GM23248 (cell line): ENCODE results near the gene TCEANC2. TPM values are rescaled to one million over a fixed set of nuclear protein-coding genes. Genes with fewer than 3 reads are reported as not detected.
"Not testable (repeated sequence)": the region's sequence is repeated elsewhere in the genome, so short reads cannot be mapped to it uniquely, and the experiment has no call there.

ENCODE experiments used
- DNase-seq: peaks from one replicate; pipeline ENCODE4 v3.0.0-alpha.2; 2015
- H2AFZ ChIP-seq: fragments of 200-600 bp; sonication (generic); 2 replicates; pipeline ENCODE4 v1.6.1; 2016; ENCODE audit warnings: antibody characterized with exemption
- H3F3A ChIP-seq: fragments of 200-600 bp; sonication (generic); 2 replicates; pipeline ENCODE4 v1.6.1; 2016; ENCODE audit warnings: mild to moderate bottlenecking, antibody characterized with exemption, mixed run types; ENCODE audit not compliant: insufficient read depth
- H3K27ac ChIP-seq: fragments of 200-600 bp; sonication (generic); 2 replicates; pipeline ENCODE4 v1.5.1; 2016; ENCODE audit warnings: mild to moderate bottlenecking
- H3K27me3 ChIP-seq: fragments of 200-600 bp; sonication (generic); replicated peaks from 2 replicates; pipeline ENCODE4 v1.6.1; 2016; ENCODE audit warnings: mild to moderate bottlenecking; ENCODE audit not compliant: insufficient read depth
- H3K36me3 ChIP-seq: fragments of 200-600 bp; sonication (generic); 2 replicates; pipeline ENCODE4 v1.6.1; 2016; ENCODE audit warnings: low read depth, mild to moderate bottlenecking
- H3K4me1 ChIP-seq: fragments of 200-600 bp; sonication (generic); 2 replicates; pipeline ENCODE4 v1.6.1; 2016; ENCODE audit warnings: mild to moderate bottlenecking; ENCODE audit not compliant: insufficient read depth
- H3K4me2 ChIP-seq: fragments of 200-600 bp; sonication (generic); one replicate; pipeline ENCODE4 v1.6.1; 2016; ENCODE audit warnings: mild to moderate bottlenecking; ENCODE audit not compliant: unreplicated experiment
- H3K4me3 ChIP-seq: fragments of 200-600 bp; sonication (generic); 2 replicates; pipeline ENCODE4 v1.5.1; 2016; ENCODE audit warnings: mild to moderate bottlenecking
- H3K79me2 ChIP-seq: fragments of 200-600 bp; sonication (generic); 2 replicates; pipeline ENCODE4 v1.6.1; 2016; ENCODE audit warnings: mild to moderate bottlenecking; ENCODE audit not compliant: insufficient read depth
- H3K9ac ChIP-seq: fragments of 200-600 bp; sonication (generic); 2 replicates; pipeline ENCODE4 v1.6.1; 2016; ENCODE audit warnings: mild to moderate bottlenecking
- H3K9me2 ChIP-seq: fragments of 200-600 bp; sonication (generic); 2 replicates; pipeline ENCODE4 v1.6.1; 2016; ENCODE audit warnings: mixed run types, mild to moderate bottlenecking, moderate library complexity; ENCODE audit not compliant: insufficient read depth
- H3K9me3 ChIP-seq: fragments of 200-600 bp; sonication (generic); one replicate; pipeline ENCODE4 v1.6.1; 2017; ENCODE audit warnings: low read depth
- H4K20me1 ChIP-seq: fragments of 200-600 bp; sonication (generic); 2 replicates; pipeline ENCODE4 v1.6.0; 2016; ENCODE audit not compliant: insufficient read depth
- EZH2 ChIP-seq: fragments of 200-600 bp; sonication (generic); IDR thresholded peaks from 2 replicates; pipeline ENCODE4 v1.6.1; 2018; ENCODE audit warnings: antibody characterized with exemption, mild to moderate bottlenecking; ENCODE audit not compliant: insufficient read depth, poor library complexity, severe bottlenecking
- EZH2phosphoT487 ChIP-seq: fragments of 200-600 bp; sonication (generic); IDR thresholded peaks from 2 replicates; pipeline ENCODE4 v1.6.1; 2018; ENCODE audit warnings: antibody characterized with exemption, moderate library complexity, mild to moderate bottlenecking, low read depth; ENCODE audit not compliant: insufficient read depth
- WGBS, 2 experiments: methylation state at CpG; one replicate each; pipeline ENCODE4 v1.1.6; 2015 to 2017; ENCODE audit warnings: low lambda C conversion rate in 2 of 2, low coverage in 1 of 2; ENCODE audit errors: missing lambda C conversion rate in 2 of 2; 5-methylcytosine and 5-hydroxymethylcytosine counted together
- in situ Hi-C: fragments of 300-500 bp; cut with MboI; formaldehyde crosslinking; loops from 2 replicates; pipeline ENCODE4 v1.15.0; 2020
- polyA plus RNA-seq: library from polyadenylated mRNA; unstranded; fragments of >200 nt; fragmentation: Nextera tagmentation; extraction: Ambion mirVana; gene quantifications from 2 replicates; pipeline ENCODE4 v1.2.1, GENCODE V29; 2016
- total RNA-seq: library from RNA; depleted of rRNA; stranded (reverse); fragments of >200 nt; shearing (Covaris generic); gene quantifications from 2 replicates; pipeline ENCODE4 v1.2.3, GENCODE V29; 2014

Gene TCEANC2
- total and polyA plus RNA-seq, 2 experiments from 2014 or later = 1.7 to 4.6 TPM

DNA sequence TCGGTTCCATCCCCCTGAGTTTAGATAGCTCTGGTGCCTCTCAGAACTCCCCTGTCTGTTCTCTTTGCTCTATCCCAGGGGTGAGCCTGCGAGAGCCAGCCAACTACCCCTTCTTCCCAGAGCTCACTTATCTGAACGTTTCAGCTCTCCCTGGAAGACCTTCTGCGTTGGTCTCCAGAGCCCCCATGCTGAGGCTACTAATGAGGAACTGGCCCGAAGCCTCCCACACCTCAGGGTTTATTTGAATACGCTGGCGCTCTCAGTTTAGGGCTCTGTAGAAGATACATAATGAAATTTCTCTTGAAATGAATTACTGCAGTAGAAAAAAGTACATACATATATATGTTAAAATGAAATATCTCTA, 43.5 kb downstream of the TCEANC2 start:
- DNase-seq = no peak
- Histone ChIP-seq H3K27ac (no peak overlapping the region), H3K9me2 (no peaks in the 10 kb centered on the region), H3K4me3 (no peak overlapping the region), H3K4me2 (no peak overlapping the region), H3K79me2 (no peaks in the 10 kb centered on the region), H3K9ac (no peak overlapping the region), H3K9me3 (no peaks in the 10 kb centered on the region), H4K20me1 (no peaks in the 10 kb centered on the region), H3K27me3 (no peaks in the 10 kb centered on the region), H3K36me3 (no peaks in the 10 kb centered on the region), H3K4me1 (no peaks in the 10 kb centered on the region), H2AFZ (no peak overlapping the region), H3F3A (no peaks in the 10 kb centered on the region)
- 88 to 91% methylated on average over 7 of the region's 7 CpGs for WGBS, 2 experiments
- TF ChIP-seq EZH2phosphoT487 (no peak), EZH2 (no peak)
- in situ Hi-C loops = no loop called here

DNA sequence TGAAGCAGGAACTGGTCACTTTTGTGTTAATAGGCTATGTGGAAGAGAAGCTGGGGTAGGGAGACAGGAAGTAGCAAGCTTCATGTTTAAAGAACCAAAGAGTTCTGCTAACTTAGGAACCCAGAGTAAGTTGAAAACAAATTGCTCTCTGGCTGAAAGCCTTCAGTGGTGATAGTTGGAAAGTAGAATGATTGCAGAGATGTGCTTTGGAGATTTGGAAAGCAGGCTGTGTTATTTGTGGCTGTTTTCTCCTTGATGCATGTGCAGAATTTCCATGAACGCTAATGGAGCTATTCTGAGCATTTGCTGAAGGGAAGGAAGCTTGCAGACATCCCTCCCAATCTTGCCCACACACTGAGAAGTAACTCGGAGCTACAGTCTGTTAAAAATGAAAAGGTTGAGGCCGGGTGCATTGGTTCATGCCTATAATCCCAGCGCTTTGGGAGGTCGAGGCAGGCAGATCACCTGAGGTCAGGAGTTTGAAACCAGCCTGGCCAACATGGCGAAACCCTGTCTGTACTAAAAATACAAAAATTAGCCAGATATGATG, 45.7 kb downstream of the TCEANC2 start:
- no peak for DNase-seq
- TF ChIP-seq EZH2 = no peak
- TF ChIP-seq EZH2phosphoT487 = no peak
- no peaks in the 10 kb centered on the region for H3K9me2 ChIP-seq
- WGBS, 2 experiments = 82 to 84% methylated on average over 6 of the region's 6 CpGs
- no peaks in the 10 kb centered on the region for H3F3A ChIP-seq
- H3K9me3 ChIP-seq = no peaks in the 10 kb centered on the region
- in situ Hi-C loops = no loop called here
- no peak overlapping the region for H3K27ac ChIP-seq
- no peaks in the 10 kb centered on the region for H3K4me1 ChIP-seq
- no peak overlapping the region for H3K4me2 ChIP-seq
- H3K36me3 ChIP-seq = no peaks in the 10 kb centered on the region
- H3K27me3 ChIP-seq = no peaks in the 10 kb centered on the region
- no peaks in the 10 kb centered on the region for H3K79me2 ChIP-seq
- H2AFZ ChIP-seq = no peak overlapping the region
- no peak overlapping the region for H3K4me3 ChIP-seq
- no peaks in the 10 kb centered on the region for H4K20me1 ChIP-seq
- no peak overlapping the region for H3K9ac ChIP-seq

DNA sequence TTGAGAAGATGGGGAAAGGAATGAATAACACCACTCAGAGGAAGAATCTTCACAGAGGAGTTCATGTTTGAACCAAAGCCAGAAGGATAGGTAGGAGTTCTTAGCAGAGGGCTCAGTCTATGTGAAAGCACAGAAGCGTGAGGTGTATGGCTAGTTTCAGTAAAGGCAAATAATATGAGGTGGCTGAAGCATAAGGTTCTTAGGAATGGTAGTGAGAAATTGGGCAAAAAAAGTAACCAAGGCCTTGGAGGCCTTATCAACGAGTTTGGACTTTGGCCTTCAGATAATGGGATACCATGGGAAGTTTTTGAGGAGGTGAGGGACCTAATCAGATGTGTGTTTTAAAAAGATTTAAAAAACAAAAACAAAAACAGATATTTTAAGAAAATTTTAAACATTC, 47.1 kb downstream of the TCEANC2 start:
- H3K9me2 ChIP-seq = no peaks in the 10 kb centered on the region
- H3K9ac ChIP-seq = no peak overlapping the region
- no peak overlapping the region for H3K4me2 ChIP-seq
- H3F3A ChIP-seq = no peaks in the 10 kb centered on the region
- in situ Hi-C loops = loop anchor here (25.0 kb wide), 2 partner anchors 387 to 712 kb away; partner anchors contain the start of gene TTC22
- no peaks in the 10 kb centered on the region for H3K36me3 ChIP-seq
- H3K27me3 ChIP-seq = no peaks in the 10 kb centered on the region
- TF ChIP-seq EZH2phosphoT487 = no peak
- TF ChIP-seq EZH2 = no peak
- no peaks in the 10 kb centered on the region for H4K20me1 ChIP-seq
- WGBS, 2 experiments = 94 to 97% methylated on average over 2 of the region's 2 CpGs
- no peak overlapping the region for H3K4me3 ChIP-seq
- no peak for DNase-seq
- no peak overlapping the region for H2AFZ ChIP-seq
- H3K9me3 ChIP-seq = no peaks in the 10 kb centered on the region
- no peak overlapping the region for H3K27ac ChIP-seq
- H3K79me2 ChIP-seq = no peaks in the 10 kb centered on the region
- no peaks in the 10 kb centered on the region for H3K4me1 ChIP-seq

DNA sequence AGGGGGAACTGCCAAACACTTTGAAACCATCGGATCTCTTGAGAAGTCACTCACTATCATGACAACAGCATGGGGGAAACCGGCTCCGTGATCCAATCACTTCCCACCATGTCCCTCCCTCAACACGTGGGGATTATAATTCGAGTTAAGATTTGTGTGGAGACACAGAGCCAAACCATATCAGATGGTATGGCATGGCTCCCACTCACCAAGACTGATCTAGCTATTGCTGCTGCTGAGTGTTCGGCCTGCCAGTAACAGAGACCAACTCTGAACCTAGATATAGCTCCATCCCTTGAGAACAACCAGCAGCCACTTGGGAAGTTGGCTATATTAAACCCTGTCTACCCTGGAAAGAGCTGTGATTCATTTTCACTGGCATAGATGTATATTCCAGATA, 50.0 kb downstream of the TCEANC2 start:
- no peaks in the 10 kb centered on the region for H3K36me3 ChIP-seq
- H3K27ac ChIP-seq = no peak overlapping the region
- no peaks in the 10 kb centered on the region for H4K20me1 ChIP-seq
- no peaks in the 10 kb centered on the region for H3F3A ChIP-seq
- DNase-seq = no peak
- H3K9me2 ChIP-seq = no peaks in the 10 kb centered on the region
- H3K27me3 ChIP-seq = no peaks in the 10 kb centered on the region
- H3K4me1 ChIP-seq = no peaks in the 10 kb centered on the region
- H3K4me2 ChIP-seq = no peak overlapping the region
- H3K9me3 ChIP-seq = no peaks in the 10 kb centered on the region
- no peak overlapping the region for H3K4me3 ChIP-seq
- TF ChIP-seq EZH2phosphoT487 = no peak
- in situ Hi-C loops = loop anchor here (25.0 kb wide), 2 partner anchors 384 to 709 kb away; partner anchors contain the start of gene TTC22
- WGBS, 2 experiments = 79 to 80% methylated on average over 6 of the region's 6 CpGs
- H2AFZ ChIP-seq = no peak overlapping the region
- no peaks in the 10 kb centered on the region for H3K79me2 ChIP-seq
- H3K9ac ChIP-seq = no peak overlapping the region

DNA sequence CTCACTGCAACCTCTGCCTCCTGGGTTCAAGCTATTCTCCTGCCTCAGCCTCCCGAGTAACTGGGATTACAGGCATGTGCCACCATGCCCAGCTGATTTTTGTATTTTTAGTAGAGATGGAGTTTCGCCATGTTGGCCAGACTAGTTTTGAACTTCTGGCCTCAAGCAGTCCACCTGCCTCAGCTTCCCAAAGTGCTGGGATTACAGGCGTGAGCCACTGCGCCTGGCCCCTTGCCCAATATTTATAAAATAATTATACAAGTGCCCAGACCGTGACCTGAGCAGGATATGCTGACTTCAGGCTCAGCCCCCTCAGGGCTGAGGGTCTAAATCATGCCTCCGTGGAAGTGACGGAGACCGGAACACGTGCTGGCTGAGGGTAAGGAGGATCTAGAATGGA, 51.2 kb downstream of the TCEANC2 start:
- WGBS, 2 experiments = 94 to 96% methylated on average over 9 of the region's 9 CpGs

More for the DNA sequence above, 51.2 kb downstream of the TCEANC2 start:
- not testable (repeated sequence) for H3F3A ChIP-seq, DNase-seq, H3K9ac ChIP-seq, H4K20me1 ChIP-seq, H2AFZ ChIP-seq, H3K4me3 ChIP-seq, H3K4me2 ChIP-seq, H3K36me3 ChIP-seq, H3K9me3 ChIP-seq, H3K27me3 ChIP-seq, H3K27ac ChIP-seq, H3K9me2 ChIP-seq, H3K79me2 ChIP-seq, H3K4me1 ChIP-seq
- in situ Hi-C loops = loop anchor here (25.0 kb wide), 2 partner anchors 383 to 708 kb away; partner anchors contain the start of gene TTC22
